Stimulated activated CD8-positive, alpha-beta memory T cell treated with anti-CD3 and anti-CD28 coated beads, Interleukin-4, amount 100 ng/mL, for 24 hours (primary cell): ENCODE results near the gene FAM240B.

Source experiments
- DNase-seq: peaks from one replicate; pipeline ENCODE4 v3.0.0-alpha.2; 2020; ENCODE audit warnings: low read depth

FAM240B gene

GRCh38 chr9:38720083-38720745, at the start of gene FAM240B:
TSS of gene FAM240B (minus strand) at chr9:38720133. CDS start at chr9:38703999, 16,134 bp downstream.
- no peak for DNase-seq

GRCh38 chr9:38768351-38768761, 48.4 kb upstream of the FAM240B start:
- no peak for DNase-seq

GRCh38 chr9:38765101-38765500, 45.2 kb upstream of the FAM240B start:
- DNase-seq = no peak

- DNase-seq = no peak
Observed at GRCh38 chr9:38761999-38762398, 42.1 kb upstream of the FAM240B start.

GRCh38 chr9:38761339-38761738, 41.4 kb upstream of the FAM240B start:
- no peak for DNase-seq

GRCh38 chr9:38756702-38757101, 36.8 kb upstream of the FAM240B start:
- no peak for DNase-seq

GRCh38 chr9:38747941-38748340, 28.0 kb upstream of the FAM240B start:
- no peak for DNase-seq

- no peak for DNase-seq
Observed at GRCh38 chr9:38747067-38747466, 27.1 kb upstream of the FAM240B start.

GRCh38 chr9:38746303-38746702, 26.4 kb upstream of the FAM240B start:
- no peak for DNase-seq

GRCh38 chr9:38744484-38744883, 24.6 kb upstream of the FAM240B start:
- DNase-seq = no peak

GRCh38 chr9:38737246-38737645, 17.3 kb upstream of the FAM240B start:
- no peak for DNase-seq

GRCh38 chr9:38734831-38735230, 14.9 kb upstream of the FAM240B start:
- DNase-seq = no peak

- no peak for DNase-seq
Observed at GRCh38 chr9:38733503-38733902, 13.6 kb upstream of the FAM240B start.

- DNase-seq = no peak
Observed at GRCh38 chr9:38732885-38733284, 13.0 kb upstream of the FAM240B start.

- DNase-seq = no peak
Observed at GRCh38 chr9:38727497-38728001, 7.6 kb upstream of the FAM240B start.

GRCh38 chr9:38724754-38725153, 4.8 kb upstream of the FAM240B start:
- no peak for DNase-seq

GRCh38 chr9:38718148-38718547, 1.8 kb downstream of the FAM240B start:
- no peak for DNase-seq

- no peak for DNase-seq
Observed at GRCh38 chr9:38715684-38716083, 4.2 kb downstream of the FAM240B start.

GRCh38 chr9:38713426-38713825, 6.5 kb downstream of the FAM240B start:
- no peak for DNase-seq

GRCh38 chr9:38708759-38709158, 11.2 kb downstream of the FAM240B start:
- no peak for DNase-seq

GRCh38 chr9:38707885-38708637, 11.9 kb downstream of the FAM240B start:
- DNase-seq = no peak

GRCh38 chr9:38706493-38706892, 13.4 kb downstream of the FAM240B start:
- DNase-seq = no peak

GRCh38 chr9:38705917-38706316, 14.0 kb downstream of the FAM240B start:
- DNase-seq = no peak
